ENCODE data around the gene TACR2.

Gene TACR2

GRCh38 chr10:69416695-69417094 is at the start of gene TACR2:
Gene TACR2 (minus strand): TSS chr10:69416918. CDS start chr10:69416323, 595 bp downstream.
- TF ChIP-seq FOXM1 (IDR thresholded peaks at IDR 0.05; ENCODE audit: borderline replicate concordance, low read depth) (no peak), YY1 (IDR thresholded peaks at IDR 0.05; ENCODE audit: low read depth) (no peak), RAD21 (IDR thresholded peaks at IDR 0.05; ENCODE audit: low read depth) (no peak), CREB1 (IDR thresholded peaks at IDR 0.05; ENCODE audit: low read depth) (no peak), TAF1 (IDR thresholded peaks at IDR 0.05; ENCODE audit: low read depth) (no peak), TEAD4 (IDR thresholded peaks at IDR 0.05) (no peak), EGR1 (IDR thresholded peaks at IDR 0.05) (no peak), MAX (IDR thresholded peaks at IDR 0.05) (no peak), NFIC (IDR thresholded peaks at IDR 0.05) (no peak)
- TF ChIP-seq, protein P1, sequence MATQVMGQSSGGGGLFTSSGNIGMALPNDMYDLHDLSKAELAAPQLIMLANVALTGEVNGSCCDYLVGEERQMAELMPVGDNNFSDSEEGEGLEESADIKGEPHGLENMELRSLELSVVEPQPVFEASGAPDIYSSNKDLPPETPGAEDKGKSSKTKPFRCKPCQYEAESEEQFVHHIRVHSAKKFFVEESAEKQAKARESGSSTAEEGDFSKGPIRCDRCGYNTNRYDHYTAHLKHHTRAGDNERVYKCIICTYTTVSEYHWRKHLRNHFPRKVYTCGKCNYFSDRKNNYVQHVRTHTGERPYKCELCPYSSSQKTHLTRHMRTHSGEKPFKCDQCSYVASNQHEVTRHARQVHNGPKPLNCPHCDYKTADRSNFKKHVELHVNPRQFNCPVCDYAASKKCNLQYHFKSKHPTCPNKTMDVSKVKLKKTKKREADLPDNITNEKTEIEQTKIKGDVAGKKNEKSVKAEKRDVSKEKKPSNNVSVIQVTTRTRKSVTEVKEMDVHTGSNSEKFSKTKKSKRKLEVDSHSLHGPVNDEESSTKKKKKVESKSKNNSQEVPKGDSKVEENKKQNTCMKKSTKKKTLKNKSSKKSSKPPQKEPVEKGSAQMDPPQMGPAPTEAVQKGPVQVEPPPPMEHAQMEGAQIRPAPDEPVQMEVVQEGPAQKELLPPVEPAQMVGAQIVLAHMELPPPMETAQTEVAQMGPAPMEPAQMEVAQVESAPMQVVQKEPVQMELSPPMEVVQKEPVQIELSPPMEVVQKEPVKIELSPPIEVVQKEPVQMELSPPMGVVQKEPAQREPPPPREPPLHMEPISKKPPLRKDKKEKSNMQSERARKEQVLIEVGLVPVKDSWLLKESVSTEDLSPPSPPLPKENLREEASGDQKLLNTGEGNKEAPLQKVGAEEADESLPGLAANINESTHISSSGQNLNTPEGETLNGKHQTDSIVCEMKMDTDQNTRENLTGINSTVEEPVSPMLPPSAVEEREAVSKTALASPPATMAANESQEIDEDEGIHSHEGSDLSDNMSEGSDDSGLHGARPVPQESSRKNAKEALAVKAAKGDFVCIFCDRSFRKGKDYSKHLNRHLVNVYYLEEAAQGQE (IDR thresholded peaks at IDR 0.05; ENCODE audit: low read depth), result no peak
- TF ChIP-seq, protein P2, sequence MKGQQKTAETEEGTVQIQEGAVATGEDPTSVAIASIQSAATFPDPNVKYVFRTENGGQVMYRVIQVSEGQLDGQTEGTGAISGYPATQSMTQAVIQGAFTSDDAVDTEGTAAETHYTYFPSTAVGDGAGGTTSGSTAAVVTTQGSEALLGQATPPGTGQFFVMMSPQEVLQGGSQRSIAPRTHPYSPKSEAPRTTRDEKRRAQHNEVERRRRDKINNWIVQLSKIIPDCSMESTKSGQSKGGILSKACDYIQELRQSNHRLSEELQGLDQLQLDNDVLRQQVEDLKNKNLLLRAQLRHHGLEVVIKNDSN (IDR thresholded peaks at IDR 0.05), result no peak

DNA sequence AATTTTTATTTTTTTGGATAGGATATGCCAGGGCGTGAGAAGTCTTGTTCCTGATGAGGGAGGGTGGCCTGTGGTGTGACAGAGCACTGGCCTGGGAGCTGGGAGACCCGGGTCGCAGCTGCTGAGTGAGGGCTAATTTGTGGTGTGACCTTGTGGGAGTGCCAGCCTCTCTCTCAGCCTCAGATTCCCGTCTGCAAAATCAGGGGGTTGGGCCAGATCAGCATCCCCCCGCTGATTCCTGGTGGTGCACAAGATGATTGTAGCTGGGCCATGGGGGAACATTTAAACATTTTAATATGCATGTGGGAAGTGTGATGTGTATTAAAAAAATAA is 49.4 kb upstream of the TACR2 start:
- TF ChIP-seq, protein P1 (IDR thresholded peaks at IDR 0.05; ENCODE audit: low read depth), result no peak
- TF ChIP-seq EGR1 (IDR thresholded peaks at IDR 0.05) (no peak), TAF1 (IDR thresholded peaks at IDR 0.05; ENCODE audit: low read depth) (no peak), NFIC (IDR thresholded peaks at IDR 0.05) (no peak), ZBTB7A (IDR thresholded peaks at IDR 0.05; ENCODE audit: low read depth) (no peak), FOXM1 (IDR thresholded peaks at IDR 0.05; ENCODE audit: borderline replicate concordance, low read depth) (no peak), TEAD4 (IDR thresholded peaks at IDR 0.05) (no peak)
- TF ChIP-seq, protein P2 (IDR thresholded peaks at IDR 0.05), result no peak

DNA sequence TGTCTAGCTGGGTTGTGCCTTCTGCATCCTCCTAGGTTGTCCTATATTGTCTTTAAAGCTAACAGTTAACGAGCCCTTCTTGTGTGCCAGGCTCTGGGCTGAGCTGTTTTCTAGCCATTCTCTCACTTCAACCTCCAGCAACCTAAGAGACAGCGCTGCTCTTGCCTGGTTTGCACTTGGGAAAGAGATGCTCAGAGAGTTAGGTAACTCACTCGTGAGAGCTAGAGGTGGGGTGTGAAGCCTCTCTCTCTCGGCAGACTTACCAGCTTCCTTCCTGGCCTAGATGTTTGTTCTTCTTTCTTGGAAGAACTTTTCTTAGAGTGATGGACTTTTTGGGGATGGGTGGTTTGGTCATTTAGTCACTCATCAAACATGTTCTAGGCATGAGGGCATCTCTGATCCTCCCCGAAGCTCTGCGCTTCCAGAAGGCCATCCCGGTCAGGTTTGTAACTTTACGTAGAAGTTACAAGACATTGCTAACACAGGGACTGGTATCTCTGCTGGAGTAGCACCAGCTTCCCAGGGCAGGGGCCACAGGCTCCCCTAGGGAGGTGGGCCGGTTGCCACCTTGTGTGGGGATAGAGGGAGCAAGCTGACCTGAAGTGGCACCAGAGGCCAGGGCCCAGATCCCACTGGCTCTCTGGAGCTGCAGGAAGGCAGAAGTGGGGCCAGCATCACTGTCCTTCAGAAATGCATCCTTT is 48.9 kb upstream of the TACR2 start:
- no peak for TF ChIP-seq EGR1 (IDR thresholded peaks at IDR 0.05)
- TF ChIP-seq, protein P2 (IDR thresholded peaks at IDR 0.05), result no peak

GRCh38 chr10:69464801-69465401 is 48.2 kb upstream of the TACR2 start:
- TF ChIP-seq NFIC (IDR thresholded peaks at IDR 0.05), result no peak
- TF ChIP-seq TEAD4 (IDR thresholded peaks at IDR 0.05), result no peak
- no peak for TF ChIP-seq RAD21 (IDR thresholded peaks at IDR 0.05; ENCODE audit: low read depth)
- TF ChIP-seq, protein P2 (IDR thresholded peaks at IDR 0.05), result no peak
- TF ChIP-seq CREB1 (IDR thresholded peaks at IDR 0.05; ENCODE audit: low read depth), result no peak
- TF ChIP-seq FOXM1 (IDR thresholded peaks at IDR 0.05; ENCODE audit: borderline replicate concordance, low read depth), result no peak
- TF ChIP-seq YY1 (IDR thresholded peaks at IDR 0.05; ENCODE audit: low read depth), result no peak

DNA sequence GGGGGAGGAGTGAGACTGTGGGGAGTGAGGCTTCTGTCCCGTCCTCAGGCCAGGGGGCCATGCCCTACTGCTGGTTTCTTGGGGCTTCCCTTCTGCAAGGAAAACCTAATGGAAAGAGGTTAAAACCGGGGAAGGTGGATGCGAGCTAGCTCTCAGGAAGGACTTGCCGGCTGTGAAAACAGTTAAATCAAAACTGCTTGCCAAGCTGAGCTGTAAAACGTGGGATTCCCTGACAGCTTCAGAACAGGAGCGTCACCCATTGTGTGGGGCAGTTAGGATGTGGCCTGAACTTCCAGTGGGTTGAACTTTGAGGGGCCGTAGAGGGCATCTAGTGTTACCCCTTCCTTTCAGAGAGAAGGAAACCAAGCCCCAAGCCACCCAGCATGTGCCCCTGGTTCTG is 47.7 kb upstream of the TACR2 start:
- no peak for TF ChIP-seq ZBTB7A (IDR thresholded peaks at IDR 0.05; ENCODE audit: low read depth)

DNA sequence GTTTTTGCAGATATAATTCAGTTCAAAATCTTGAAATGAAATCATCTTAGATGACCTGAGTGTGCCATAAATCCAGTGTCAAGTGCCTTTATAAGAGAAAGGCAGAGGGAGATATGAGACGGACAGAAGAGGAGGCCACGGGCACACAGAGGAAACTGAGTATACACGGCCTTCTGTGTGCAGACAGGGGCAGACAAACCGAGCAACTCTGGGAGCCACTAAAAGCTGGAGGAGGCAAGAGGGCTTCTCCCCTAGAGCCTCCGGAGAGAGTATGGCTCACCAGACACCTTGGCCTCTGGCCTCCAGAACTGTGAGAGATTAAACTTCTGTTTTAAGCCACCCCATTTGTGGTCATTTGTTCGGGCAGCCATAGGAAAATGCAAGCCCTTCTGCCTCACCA is 47.2 kb upstream of the TACR2 start:
- TF ChIP-seq, protein P2 (IDR thresholded peaks at IDR 0.05), result no peak
- TF ChIP-seq RAD21 (IDR thresholded peaks at IDR 0.05; ENCODE audit: low read depth) (no peak), CREB1 (IDR thresholded peaks at IDR 0.05; ENCODE audit: low read depth) (no peak), TEAD4 (IDR thresholded peaks at IDR 0.05) (no peak), CEBPB (IDR thresholded peaks at IDR 0.05) (no peak), ZBTB7A (IDR thresholded peaks at IDR 0.05; ENCODE audit: low read depth) (no peak), EP300 (IDR thresholded peaks at IDR 0.05; ENCODE audit: borderline replicate concordance) (no peak), FOXM1 (IDR thresholded peaks at IDR 0.05; ENCODE audit: borderline replicate concordance, low read depth) (no peak), EGR1 (IDR thresholded peaks at IDR 0.05) (no peak), YY1 (IDR thresholded peaks at IDR 0.05; ENCODE audit: low read depth) (no peak), NFIC (IDR thresholded peaks at IDR 0.05) (no peak), MAX (IDR thresholded peaks at IDR 0.05) (no peak), TCF12 (IDR thresholded peaks at IDR 0.05; ENCODE audit: low read depth) (no peak), TAF1 (IDR thresholded peaks at IDR 0.05; ENCODE audit: low read depth) (no peak)
- TF ChIP-seq, protein P1 (IDR thresholded peaks at IDR 0.05; ENCODE audit: low read depth), result no peak
